Sciatic nerve (tissue), 2 donors: ENCODE results near the gene ITGA1. TPM values are rescaled to one million over a fixed set of nuclear protein-coding genes. Genes with fewer than 3 reads are reported as not detected.
A peak's percentile ranks its signal among the peaks of the same experiment; 100 is the strongest.

Experiments used
- ATAC-seq: fragments of 200-7000 bp; cut with Tn5 transposase; one replicate; pipeline ENCODE4 v1.9.1; 2020; ENCODE audit warnings: mild to moderate bottlenecking, moderate library complexity
- DNase-seq: peaks from one replicate; pipeline ENCODE4 v3.0.0-alpha.2; 2020; ENCODE audit warnings: low spot score
- intact Hi-C: fragments of 100-400 bp; cut with DNase I; formaldehyde crosslinking; loops from one replicate; pipeline ENCODE4 v1.14.2; 2022
- total RNA-seq: library from RNA; stranded (reverse); fragmentation: NEBNext Ultra II Directional; extraction: Animal tissue kit (Norgen Biotek cat#: 25700); gene quantifications from one replicate; pipeline ENCODE4 v1.2.1, GENCODE V29; 2021
- donor health status: DM: no; HTN: no; CAD: no.
- donor health status: DM: no; HTN: no; CAD: no.

The ITGA1 gene
- total RNA-seq, 1 donor from 2014 or later, result 104 TPM

DNA sequence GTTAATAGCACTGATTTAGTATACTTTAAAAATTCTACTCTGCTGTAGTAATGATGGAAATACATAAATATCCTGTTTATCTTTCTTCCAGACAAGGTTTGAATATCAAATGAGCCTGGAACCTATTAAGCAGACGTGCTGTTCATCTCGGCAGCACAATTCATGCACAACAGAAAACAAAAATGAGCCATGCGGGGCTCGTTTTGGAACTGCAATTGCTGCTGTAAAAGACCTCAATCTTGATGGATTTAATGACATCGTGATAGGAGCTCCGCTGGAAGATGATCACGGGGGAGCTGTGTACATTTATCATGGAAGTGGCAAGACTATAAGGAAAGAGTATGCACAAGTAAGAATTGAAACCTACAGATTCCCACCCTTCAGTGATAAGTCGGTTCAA, 122.4 kb downstream of the ITGA1 start:
- no peak for DNase-seq
- intact Hi-C loops, result loop anchor here (10.0 kb wide), 1 partner anchor 105 kb away; no protein-coding TSS in a partner anchor
- ATAC-seq, result no peak

DNA sequence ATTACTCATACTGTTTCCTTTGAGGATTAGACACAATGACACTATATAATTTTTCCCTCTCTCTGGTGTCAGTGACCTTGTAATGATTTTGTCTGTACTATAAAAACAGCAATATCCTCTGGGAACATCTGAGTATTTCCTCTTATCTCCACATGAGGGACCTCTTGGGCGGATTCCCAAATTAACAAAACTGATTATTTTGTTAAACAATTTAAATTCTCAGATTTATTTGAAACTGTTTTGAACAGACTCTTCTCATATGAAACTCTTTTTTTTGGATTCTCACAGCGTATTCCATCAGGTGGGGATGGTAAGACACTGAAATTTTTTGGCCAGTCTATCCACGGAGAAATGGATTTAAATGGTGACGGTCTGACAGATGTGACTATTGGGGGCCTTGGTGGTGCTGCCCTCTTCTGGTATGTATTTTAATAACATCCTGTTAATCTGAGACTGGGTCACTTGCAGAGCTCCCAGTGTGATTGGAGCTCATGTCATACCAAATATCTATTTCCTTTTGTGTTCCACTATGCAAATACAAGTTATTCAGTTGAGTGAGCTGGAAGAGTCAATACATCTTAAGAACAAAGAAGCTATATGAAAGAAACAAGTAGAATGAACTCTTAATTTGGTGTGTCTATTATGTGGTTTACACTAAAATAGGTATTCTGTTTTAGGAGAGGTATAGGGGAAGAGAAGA, 127.6 kb downstream of the ITGA1 start:
- ATAC-seq (peak; percentile 94), DNase-seq (no peak)
- intact Hi-C loops, result loop anchor here (10.0 kb wide), 1 partner anchor 111 kb away; no protein-coding TSS in a partner anchor

DNA sequence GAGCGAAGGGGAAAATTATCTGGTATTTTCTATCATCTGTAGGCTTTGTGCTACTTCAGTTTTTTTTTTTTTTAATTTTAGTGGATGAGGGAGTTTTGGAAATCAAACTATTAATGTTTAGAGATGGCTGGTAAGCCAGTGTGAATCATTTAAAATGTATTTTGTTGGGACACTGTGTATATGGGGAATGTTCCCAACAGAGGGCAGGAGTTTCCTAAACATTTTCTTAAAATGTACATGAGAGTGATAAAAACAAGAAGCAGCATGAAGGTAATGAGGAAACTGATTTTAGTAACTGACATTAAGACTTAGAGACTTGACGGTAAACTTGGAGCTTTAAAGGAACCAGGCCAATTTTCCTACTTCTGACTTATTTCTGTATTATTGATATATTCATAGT, 133.2 kb downstream of the ITGA1 start:
- DNase-seq (no peak), ATAC-seq (no peak)
- intact Hi-C loops, result no loop called here

DNA sequence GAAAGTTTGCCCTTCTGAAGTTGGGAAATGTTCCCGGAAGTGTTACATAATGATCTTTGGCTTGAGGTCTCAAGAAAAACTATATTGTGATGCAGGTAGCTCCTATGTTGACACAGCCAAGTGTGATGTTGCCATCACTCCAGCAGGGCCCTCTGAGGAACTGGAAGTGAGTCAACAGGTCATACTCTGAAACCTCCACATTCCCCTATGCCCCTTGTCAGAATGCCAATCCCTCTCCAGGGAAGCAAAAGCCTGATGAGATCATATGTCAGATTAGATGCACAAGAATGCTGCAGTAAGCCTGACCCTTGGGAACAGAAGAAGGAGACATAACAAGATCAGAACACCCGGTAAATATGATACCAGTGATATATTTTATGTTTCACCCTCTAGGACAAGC, 134.7 kb downstream of the ITGA1 start:
- ATAC-seq, result no peak
- intact Hi-C loops, result no loop called here
- DNase-seq, result no peak

DNA sequence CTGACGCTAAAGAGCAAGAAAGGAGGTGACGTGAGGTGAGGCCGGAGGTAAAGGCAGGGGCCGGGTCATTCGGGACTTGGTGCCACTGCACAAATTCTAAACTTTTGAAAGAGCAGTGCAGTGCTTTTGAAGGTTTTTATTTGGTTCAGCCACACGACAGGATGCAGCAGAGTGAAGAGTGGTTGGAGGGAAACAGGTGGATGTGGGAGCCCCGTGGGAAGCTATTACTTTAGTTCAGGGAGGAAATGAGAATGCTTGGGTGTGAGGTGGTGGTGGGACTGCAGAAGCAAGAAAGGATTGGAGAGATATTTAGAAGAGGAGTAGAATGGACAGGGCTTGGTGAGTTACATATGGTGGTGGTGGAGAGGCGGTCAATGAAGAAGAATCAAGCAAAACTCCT, 136.7 kb downstream of the ITGA1 start:
- no peak for DNase-seq
- intact Hi-C loops, result no loop called here
- no peak for ATAC-seq

DNA sequence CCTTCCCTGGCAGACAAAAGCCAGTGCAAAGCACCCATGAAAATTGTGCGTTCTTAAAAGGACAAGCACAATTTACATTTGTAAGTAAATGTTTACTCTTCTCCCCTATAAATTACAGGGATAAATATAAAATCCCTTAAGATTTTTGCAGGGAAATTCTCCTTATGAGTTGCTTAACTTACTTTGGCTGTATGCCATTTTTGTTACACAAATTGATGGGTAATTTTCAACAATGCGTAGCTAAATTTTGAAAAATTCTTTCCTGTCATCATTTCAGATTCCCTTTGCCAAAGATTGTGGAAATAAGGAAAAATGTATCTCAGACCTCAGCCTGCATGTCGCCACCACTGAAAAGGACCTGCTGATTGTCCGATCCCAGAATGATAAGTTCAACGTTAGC, 137.3 kb downstream of the ITGA1 start:
- intact Hi-C loops, result no loop called here
- no peak for DNase-seq
- no peak for ATAC-seq

DNA sequence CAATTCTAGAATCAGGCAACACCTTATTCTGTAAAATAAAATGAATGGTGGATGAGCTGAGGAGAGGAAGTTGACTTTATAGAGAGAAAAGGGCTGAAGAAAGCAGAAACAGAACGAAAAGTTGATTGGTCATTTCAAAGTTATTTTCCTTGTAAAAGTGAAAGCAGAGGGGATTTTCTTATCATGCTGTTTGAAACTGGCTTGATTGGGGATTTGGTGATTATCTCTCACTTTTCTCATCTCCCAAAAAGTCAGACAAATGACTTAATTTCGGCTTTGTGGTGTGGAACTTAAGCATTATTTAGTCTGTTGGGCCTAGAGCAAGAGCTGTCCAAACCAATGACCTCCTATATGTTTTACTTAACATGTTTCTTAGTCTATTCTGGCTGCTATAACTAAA, 141.0 kb downstream of the ITGA1 start:
- DNase-seq, result no peak
- no peak for ATAC-seq
- intact Hi-C loops, result no loop called here

DNA sequence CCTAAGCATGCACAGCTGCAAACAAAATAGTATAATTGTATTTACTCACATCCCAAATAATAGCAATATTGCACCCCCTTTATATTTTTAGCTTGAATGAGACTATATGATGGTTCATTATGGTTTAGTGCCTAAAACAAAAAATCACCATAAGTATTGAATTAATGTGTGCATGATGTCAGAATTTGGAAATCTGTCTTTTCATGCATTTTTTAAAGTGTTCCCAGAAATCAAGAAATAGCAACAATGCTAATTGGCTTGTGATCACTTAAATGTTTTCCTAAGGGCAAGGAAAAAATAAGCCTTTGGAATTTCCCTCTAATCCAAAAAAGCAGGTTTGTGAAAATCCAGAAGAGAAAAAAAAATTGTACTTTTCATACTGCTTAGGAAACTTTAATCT, 150.5 kb downstream of the ITGA1 start:
- intact Hi-C loops, result no loop called here
- ATAC-seq (no peak), DNase-seq (no peak)

DNA sequence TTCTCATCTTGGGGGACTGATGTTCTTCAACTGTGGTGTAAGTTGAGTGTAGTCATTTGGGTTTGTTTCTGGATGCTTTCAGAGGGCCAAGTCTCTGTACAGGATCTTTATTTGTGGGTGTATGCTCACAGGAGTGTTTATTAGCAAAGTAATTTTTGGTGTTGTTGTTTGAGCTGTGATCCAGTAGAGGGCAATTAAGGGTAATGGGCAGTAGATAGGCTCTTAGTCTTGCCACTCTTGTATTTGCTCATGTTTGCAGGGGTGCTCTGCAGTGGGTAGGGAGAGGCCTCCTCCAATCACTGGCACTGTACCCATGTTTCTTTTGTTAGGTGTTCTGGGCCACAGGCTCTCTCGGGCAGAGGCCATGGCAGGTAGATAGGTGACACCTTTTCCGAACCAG, 155.6 kb downstream of the ITGA1 start:
- intact Hi-C loops, result no loop called here

DNA sequence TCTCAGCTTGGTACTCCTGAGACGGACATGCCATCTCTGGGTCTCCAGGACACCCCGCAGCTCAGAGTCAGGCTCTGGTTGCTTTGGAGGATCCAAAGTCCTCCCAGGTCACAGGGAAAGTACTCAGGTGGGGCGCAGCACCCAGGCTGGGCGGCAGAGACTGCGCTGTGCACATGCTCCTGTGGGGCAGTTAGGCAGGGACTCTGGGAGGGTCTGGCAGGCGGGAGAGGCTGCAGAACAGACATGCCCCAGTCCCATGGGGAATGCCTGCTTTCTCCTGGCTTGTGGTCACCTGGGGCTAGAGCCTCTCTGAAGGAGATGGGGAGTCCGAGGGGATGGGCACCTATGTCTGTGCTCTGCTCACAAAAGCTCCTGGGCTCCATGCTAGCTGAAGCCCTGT, 156.1 kb downstream of the ITGA1 start:
- ATAC-seq (peak; percentile 23), DNase-seq (no peak)
- intact Hi-C loops, result no loop called here

More for the DNA sequence above, 155.6 kb downstream of the ITGA1 start:
- no peak for DNase-seq
- no peak for ATAC-seq

DNA sequence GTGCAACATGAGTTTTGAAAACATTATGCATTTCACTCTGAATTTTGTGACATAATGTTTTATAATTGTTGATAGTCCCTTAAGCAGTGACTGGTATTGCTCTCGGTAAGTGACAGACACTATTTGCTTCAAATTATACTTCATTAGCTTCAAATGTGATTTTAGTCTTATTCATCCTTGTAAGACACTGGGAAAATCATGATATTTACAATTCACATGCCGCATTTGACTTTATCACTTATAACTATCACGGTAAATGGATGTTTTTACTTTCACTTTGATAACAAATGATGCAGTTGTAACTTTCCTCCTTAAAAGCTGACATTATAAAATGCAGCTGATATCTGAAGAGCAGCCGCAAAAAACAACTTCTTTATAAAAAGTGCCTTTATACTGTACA, 157.3 kb downstream of the ITGA1 start:
- no peak for ATAC-seq
- no peak for DNase-seq
- intact Hi-C loops, result no loop called here

DNA sequence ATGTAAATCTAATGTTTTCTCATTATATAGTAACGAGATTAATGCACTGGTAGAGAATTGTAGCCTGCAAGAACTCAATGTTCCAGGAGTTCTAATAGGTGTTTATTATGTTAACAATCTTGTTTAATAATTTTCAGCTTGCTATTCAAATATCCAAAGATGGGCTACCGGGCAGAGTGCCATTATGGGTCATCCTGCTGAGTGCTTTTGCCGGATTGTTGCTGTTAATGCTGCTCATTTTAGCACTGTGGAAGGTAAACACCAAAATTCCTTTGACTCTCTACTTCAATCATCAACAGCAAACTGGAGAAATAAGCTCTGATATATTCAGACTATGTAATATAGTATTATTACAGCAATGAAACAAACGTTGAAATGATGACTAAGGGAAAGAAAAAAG, 159.5 kb downstream of the ITGA1 start:
- no peak for ATAC-seq
- intact Hi-C loops, result no loop called here
- DNase-seq, result no peak

DNA sequence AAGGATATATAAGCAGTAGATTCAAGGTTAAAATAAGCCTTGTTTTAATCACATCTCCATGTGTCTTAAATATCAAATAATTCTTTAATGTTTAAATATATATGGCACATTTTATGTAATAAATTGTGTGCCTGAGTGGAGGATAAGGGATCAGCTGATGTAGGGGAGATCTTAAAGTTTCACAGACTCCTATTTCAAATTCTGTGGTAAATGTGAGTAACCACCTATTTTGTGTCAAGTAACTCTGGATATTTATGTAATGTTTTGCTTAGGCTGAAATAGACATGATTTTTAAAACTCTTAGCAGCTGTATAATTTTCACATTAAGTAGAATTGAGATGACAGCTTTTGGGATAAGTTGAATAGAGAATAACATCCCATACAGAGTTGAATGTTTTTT, 160.1 kb downstream of the ITGA1 start:
- intact Hi-C loops, result no loop called here
- ATAC-seq (no peak), DNase-seq (no peak)

DNA sequence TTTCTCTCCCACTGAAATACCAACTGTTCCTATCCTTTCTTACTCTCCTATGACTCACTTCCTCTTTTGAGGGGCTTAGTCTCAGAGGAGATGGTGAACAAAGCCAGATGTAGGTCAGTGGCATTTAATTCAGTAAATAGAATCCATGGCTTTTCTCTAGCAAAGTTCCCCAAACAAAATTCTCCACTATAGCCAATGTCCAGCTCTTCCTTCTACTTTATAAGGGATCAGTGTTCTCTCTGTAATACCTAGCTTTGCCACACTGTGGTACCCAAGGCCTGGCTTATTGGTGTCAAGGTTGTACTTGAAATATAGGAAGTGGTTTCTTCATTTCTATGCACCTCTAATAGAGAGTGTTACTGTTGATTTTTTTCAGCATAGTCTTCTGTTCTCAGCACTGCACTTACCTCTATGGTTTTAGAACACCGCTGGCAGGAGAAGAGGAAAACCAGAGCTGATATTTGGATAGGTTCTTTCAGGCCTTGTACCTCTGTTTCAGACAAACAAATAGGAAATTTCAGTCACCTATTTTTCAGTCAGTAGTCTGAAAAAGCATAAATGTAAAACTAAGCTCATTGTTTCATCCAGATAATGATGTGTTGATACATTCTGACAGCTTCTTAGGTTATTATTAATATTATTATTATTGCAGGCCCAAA, 160.8 kb downstream of the ITGA1 start:
- intact Hi-C loops, result no loop called here
- peak; percentile 90 for ATAC-seq
- peak; percentile 64 for DNase-seq

DNA sequence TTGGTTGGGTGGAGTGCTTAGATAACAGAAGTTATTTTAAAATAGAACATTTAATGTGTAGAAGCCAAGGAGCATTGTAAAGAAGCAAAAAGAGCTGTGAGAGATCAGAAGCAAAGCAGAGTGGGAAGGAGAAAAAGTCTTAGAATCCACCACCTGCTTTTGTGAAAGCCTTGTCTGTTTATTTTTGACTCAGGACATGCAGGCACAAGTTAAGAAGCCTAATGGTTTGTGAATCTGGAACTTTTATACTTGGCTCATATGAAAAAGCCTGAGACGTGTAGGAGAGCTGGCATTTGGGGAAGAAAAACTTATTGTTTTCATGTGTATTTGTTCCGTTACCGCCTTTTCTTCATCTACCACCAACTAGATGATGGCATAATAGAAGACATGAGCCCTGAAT, 163.0 kb downstream of the ITGA1 start:
- intact Hi-C loops, result loop anchor here (10.0 kb wide), 1 partner anchor 144 kb away; no protein-coding TSS in a partner anchor

DNA sequence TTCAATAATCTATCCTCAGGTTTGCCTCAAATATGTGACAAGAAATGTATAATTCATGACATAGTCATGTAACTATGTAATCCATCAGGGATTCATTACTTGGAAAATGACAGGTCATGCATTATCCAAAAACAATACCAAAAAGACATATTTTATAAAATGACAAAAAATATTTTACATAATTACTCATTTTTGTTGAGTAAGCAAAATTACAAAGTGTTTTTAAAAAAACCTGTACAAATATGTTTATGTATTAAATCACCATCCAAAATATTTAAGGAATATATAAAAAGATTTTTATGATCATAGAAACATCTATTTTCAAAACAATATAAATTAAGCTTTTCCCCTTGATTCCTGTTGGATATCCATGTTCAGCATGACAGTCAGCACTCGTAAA, 164.8 kb downstream of the ITGA1 start:
- DNase-seq (no peak), ATAC-seq (no peak)
- intact Hi-C loops, result loop anchor here (10.0 kb wide), 1 partner anchor 142 kb away; no protein-coding TSS in a partner anchor

More for the DNA sequence above, 163.0 kb downstream of the ITGA1 start:
- no peak for ATAC-seq
- no peak for DNase-seq

DNA sequence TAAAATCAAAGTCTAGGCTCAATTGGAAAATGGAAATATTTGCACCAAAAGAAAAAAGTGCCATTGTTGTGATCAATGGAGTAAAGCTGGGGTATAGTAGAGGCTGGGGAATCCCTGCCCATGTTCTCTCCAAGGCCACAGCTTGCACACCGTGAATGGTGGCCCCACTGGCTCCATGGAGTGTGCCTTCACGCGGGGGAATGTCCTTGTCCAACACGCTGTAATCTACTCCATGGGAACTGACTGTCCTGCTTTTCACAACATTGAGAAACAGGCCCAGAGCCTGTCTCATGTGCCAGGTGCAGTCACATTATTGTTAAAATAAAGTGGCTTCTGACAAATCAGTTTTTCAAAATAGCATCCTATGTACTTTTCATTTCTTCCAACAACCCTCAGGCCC, 168.3 kb downstream of the ITGA1 start:
- DNase-seq, result no peak
- intact Hi-C loops, result loop anchor here (2.0 to 10.0 kb wide), 2 partner anchors 67 to 139 kb away; no protein-coding TSS in a partner anchor
- ATAC-seq, result no peak

DNA sequence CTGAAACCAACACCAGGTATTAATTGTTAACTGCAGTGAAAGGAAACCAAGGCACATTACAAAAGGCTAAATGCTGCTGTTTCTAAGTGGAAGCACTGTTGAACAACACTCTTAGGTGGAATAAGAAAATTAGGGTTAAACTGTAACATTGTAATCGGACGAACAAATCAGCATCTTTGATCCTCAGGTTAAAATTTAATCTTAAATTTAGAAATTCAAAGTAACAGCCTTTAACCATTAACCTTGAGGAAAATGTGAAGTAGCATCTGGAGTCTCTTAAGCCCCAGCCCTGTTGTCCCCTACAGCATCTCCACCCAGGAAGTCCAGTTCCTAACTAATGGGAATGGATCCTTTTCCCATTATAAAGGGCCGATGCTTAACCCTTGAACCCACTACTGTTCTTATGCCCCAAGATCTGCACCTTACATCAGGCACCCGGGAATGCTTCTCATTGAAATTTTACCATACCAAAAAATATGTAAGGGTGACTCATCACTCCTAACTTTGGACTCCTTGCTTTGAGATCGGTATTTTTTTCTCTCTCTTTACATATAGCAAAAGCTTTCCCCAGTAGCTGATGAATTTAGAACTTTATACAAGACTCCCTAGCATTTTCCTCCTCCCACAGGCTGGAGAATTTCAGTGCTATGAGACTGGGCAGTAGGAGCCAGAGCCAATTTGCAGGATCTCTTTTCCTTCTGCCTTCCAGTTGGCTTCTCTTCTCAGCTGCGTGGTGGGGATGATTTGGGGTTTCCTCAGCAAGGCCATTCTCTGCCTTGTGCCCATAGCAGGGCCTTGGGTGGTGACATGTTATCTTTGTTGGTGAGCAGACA, 169.4 kb downstream of the ITGA1 start:
- ATAC-seq (no peak), DNase-seq (no peak)
- intact Hi-C loops, result loop anchor here (2.0 to 10.0 kb wide), 2 partner anchors 66 to 138 kb away; no protein-coding TSS in a partner anchor

DNA sequence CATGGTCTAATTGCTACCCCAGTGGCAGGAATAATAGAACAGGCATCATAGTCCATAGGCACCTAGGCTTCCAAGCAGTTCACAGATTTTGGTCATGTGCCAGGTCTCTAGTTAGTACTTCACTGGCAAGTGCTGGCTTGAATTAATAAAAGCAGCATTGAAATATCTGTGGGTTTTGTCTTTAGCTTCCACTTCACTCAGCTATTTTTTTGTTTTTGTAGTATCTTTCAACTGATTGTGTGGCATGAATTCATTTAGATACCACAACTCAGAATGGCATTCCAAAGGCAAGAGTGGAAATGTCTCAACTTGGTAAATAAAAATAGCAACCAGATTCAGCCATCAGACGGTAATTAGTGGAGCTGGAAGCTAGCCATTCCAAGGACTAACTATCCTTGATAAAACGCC, 173.6 kb downstream of the ITGA1 start:
- no peak for ATAC-seq
- no peak for DNase-seq
- intact Hi-C loops, result no loop called here

DNA sequence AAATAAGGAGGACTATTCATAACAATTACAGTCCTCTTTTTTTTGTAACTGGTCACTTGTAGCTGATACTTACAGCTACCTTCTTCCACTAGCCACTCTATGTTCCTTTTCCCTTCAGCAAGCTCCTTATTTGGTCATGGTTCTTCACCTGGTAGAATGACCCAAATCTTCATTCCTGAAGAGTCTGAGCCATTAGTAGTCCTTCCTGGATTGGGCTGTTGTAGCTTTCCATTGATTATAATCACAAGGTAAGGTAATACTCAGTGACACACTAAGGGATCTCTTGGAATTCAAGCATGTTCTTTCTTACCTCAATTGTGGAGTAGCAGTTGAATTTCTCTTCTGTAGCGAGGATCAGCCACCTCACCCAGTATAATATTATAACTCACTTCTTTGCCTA, 175.9 kb downstream of the ITGA1 start:
- DNase-seq (no peak), ATAC-seq (no peak)
- intact Hi-C loops, result no loop called here
